H1 (cell line): ENCODE data around the gene MIGA1. TPM values are rescaled to one million over a fixed set of nuclear protein-coding genes. Genes with fewer than 3 reads are reported as not detected.

Experiments used
- CTCF ChIA-PET: fragments of 300-600 bp; sonication (Branson Sonifier 250); formaldehyde crosslinking; loops from one replicate; lab custom pipeline; 2021; ENCODE audit not compliant: partially characterized antibody; lab: Charles Lee
- POLR2A ChIA-PET: fragments of 300-600 bp; sonication (Branson Sonifier 250); formaldehyde crosslinking; loops from one replicate; lab custom pipeline; 2021; ENCODE audit warnings: inconsistent platforms; ENCODE audit not compliant: partially characterized antibody; lab: Charles Lee
- DNase-seq, 2 experiments: peaks; one replicate each; pipeline versions ENCODE4 v3.0.0 to v3.0.0-alpha.2; 2010 to 2022; ENCODE audit warnings: low spot score in 2 of 2, low read depth in 1 of 2, mixed read lengths in 1 of 2
- FAIRE-seq: peaks from 2 replicates; lab custom pipeline; 2011; peaks lifted over from hg19 to GRCh38; lab: Jason Lieb, UNC
- H2AFZ ChIP-seq: 2 replicates; pipeline ENCODE4 v1.8.1; 2012; ENCODE audit warnings: low read length, inconsistent platforms
- H2AK5ac ChIP-seq: 2 replicates; pipeline ENCODE4 v1.6.1; 2013; ENCODE audit warnings: low read depth, low read length
- H2BK120ac ChIP-seq: replicated peaks from 2 replicates; pipeline ENCODE3; 2013; ENCODE audit warnings: low read depth, low read length, inconsistent platforms
- H2BK12ac ChIP-seq: 2 replicates; pipeline ENCODE4 v1.6.1; 2013; ENCODE audit warnings: low read depth, low read length
- H2BK15ac ChIP-seq: 2 replicates; pipeline ENCODE4 v1.6.1; 2013; ENCODE audit warnings: low read length
- H2BK20ac ChIP-seq: 2 replicates; pipeline ENCODE4 v1.6.1; 2013; ENCODE audit warnings: low read length
- H2BK5ac ChIP-seq: 2 replicates; pipeline ENCODE4 v1.6.1; 2013; ENCODE audit warnings: low read depth, low read length
- H3K14ac ChIP-seq: 2 replicates; pipeline ENCODE4 v1.6.1; 2013; ENCODE audit warnings: inconsistent platforms; ENCODE audit not compliant: insufficient read length
- H3K18ac ChIP-seq: 2 replicates; pipeline ENCODE4 v1.6.1; 2013; ENCODE audit warnings: low read length; ENCODE audit errors: extremely low read depth
- H3K23ac ChIP-seq: 2 replicates; pipeline ENCODE4 v1.6.1; 2013; ENCODE audit warnings: inconsistent platforms; ENCODE audit not compliant: insufficient read length
- H3K23me2 ChIP-seq: 2 replicates; pipeline ENCODE4 v1.6.1; 2013; ENCODE audit warnings: low read depth, low read length
- H3K27ac ChIP-seq: 2 replicates; pipeline ENCODE4 v1.6.1; 2011; ENCODE audit warnings: low read depth, low read length, inconsistent platforms
- H3K27me3 ChIP-seq, 4 experiments: replicated peaks in 1 of 4; 1 replicate in 1 of 4; 2 replicates in 3 of 4; pipeline versions ENCODE4 v1.6.1 to v1.8.1; 2011 to 2013; ENCODE audit warnings: low read length in 3 of 4, mild to moderate bottlenecking in 3 of 4, inconsistent platforms in 2 of 4, mixed read lengths in 2 of 4, moderate library complexity in 1 of 4; ENCODE audit not compliant: control insufficient read depth in 3 of 4, insufficient read depth in 3 of 4; ENCODE audit errors: extremely low read depth in 1 of 4
- H3K36me3 ChIP-seq, 4 experiments: 2 replicates each; pipeline versions ENCODE4 v1.6.1 to v1.8.1; 2011 to 2013; ENCODE audit warnings: mild to moderate bottlenecking in 4 of 4, low read length in 3 of 4, moderate library complexity in 2 of 4, control low read depth in 1 of 4, inconsistent platforms in 1 of 4; ENCODE audit not compliant: insufficient read depth in 4 of 4, control insufficient read depth in 2 of 4
- H3K4ac ChIP-seq: replicated peaks from 2 replicates; pipeline ENCODE3; 2013; ENCODE audit warnings: low read length, low read depth, mixed read lengths, inconsistent platforms; ENCODE audit not compliant: insufficient read length
- H3K4me1 ChIP-seq, 4 experiments: replicated peaks in 1 of 4; 1 replicate in 1 of 4; 2 replicates in 3 of 4; pipeline versions ENCODE4 v1.6.1 to v1.8.1; 2011 to 2013; ENCODE audit warnings: low read length in 3 of 4, inconsistent platforms in 2 of 4, mixed read lengths in 1 of 4; ENCODE audit not compliant: insufficient read depth in 4 of 4, control insufficient read depth in 3 of 4
- H3K4me2 ChIP-seq, 2 experiments: 2 replicates each; pipeline versions ENCODE4 v1.6.1 to v1.8.1; 2011 to 2013; ENCODE audit warnings: low read depth in 2 of 2, low read length in 2 of 2, control low read depth in 1 of 2, inconsistent platforms in 1 of 2, mild to moderate bottlenecking in 1 of 2; ENCODE audit not compliant: insufficient read depth in 1 of 2
- H3K4me3 ChIP-seq, 4 experiments: fragments of 200-600, 300-600 bp in 1 of 4; sonication (generic), shearing (Covaris generic), sonication (Bioruptor Twin) in 1 of 4; 2 replicates each; pipeline versions ENCODE4 v1.5.1 to v1.8.1; 2011 to 2016; ENCODE audit warnings: low read length in 4 of 4, low read depth in 3 of 4, control low read depth in 2 of 4, inconsistent platforms in 2 of 4, mild to moderate bottlenecking in 2 of 4, mixed read lengths in 1 of 4, moderate library complexity in 1 of 4; ENCODE audit not compliant: insufficient read depth in 2 of 4; ENCODE audit errors: extremely low read depth in 1 of 4
- H3K56ac ChIP-seq: replicated peaks from 2 replicates; pipeline ENCODE3; 2013; ENCODE audit warnings: low read depth, mild to moderate bottlenecking, mixed read lengths, low read length, inconsistent platforms; ENCODE audit not compliant: insufficient read length
- H3K79me1 ChIP-seq: 2 replicates; pipeline ENCODE4 v1.6.1; 2013; ENCODE audit warnings: low read depth, low read length, control low read depth
- H3K79me2 ChIP-seq, 2 experiments: 2 replicates each; pipeline versions ENCODE4 v1.6.1 to v1.8.1; 2012 to 2013; ENCODE audit warnings: low read length in 2 of 2, mild to moderate bottlenecking in 2 of 2, inconsistent platforms in 1 of 2; ENCODE audit not compliant: insufficient read depth in 2 of 2, control insufficient read depth in 1 of 2
- H3K9ac ChIP-seq, 4 experiments: replicated peaks in 1 of 4; 1 replicate in 1 of 4; 2 replicates in 3 of 4; pipeline versions ENCODE4 v1.6.1 to v1.8.1; 2011 to 2013; ENCODE audit warnings: low read depth in 3 of 4, low read length in 3 of 4, control low read depth in 2 of 4, mild to moderate bottlenecking in 2 of 4, moderate library complexity in 2 of 4, inconsistent platforms in 1 of 4; ENCODE audit errors: extremely low read depth in 1 of 4
- H3K9me3 ChIP-seq, 2 experiments: 2 replicates each; pipeline versions ENCODE4 v1.6.1 to v1.8.1; 2012 to 2013; ENCODE audit warnings: mild to moderate bottlenecking in 2 of 2, moderate library complexity in 2 of 2, control low read depth in 1 of 2, inconsistent platforms in 1 of 2, low read depth in 1 of 2, low read length in 1 of 2, mixed read lengths in 1 of 2; ENCODE audit not compliant: insufficient read depth in 2 of 2
- H4K20me1 ChIP-seq, 2 experiments: replicated peaks in 1 of 2; 2 replicates each; pipeline versions ENCODE3 to v1.8.1; 2011 to 2013; ENCODE audit warnings: inconsistent platforms in 2 of 2, low read length in 2 of 2, mild to moderate bottlenecking in 1 of 2; ENCODE audit not compliant: insufficient read depth in 2 of 2, control insufficient read depth in 1 of 2
- H4K5ac ChIP-seq: 2 replicates; pipeline ENCODE4 v1.6.1; 2013; ENCODE audit warnings: low read length, low read depth, mixed read lengths, inconsistent platforms; ENCODE audit not compliant: insufficient read length
- H4K8ac ChIP-seq: 2 replicates; pipeline ENCODE4 v1.8.0; 2013; ENCODE audit warnings: mild to moderate bottlenecking, moderate library complexity, low read length, inconsistent platforms; ENCODE audit not compliant: insufficient read depth; ENCODE audit errors: extremely low read depth
- H4K91ac ChIP-seq: replicated peaks from 2 replicates; pipeline ENCODE3; 2013; ENCODE audit warnings: low read length, mixed read lengths, inconsistent platforms; ENCODE audit not compliant: insufficient read length
- EP300 ChIP-seq, 2 experiments: IDR thresholded peaks; 1 replicate in 1 of 2; 2 replicates in 1 of 2; pipeline ENCODE4 v1.6.1; 2011 to 2012; ENCODE audit warnings: low read depth in 2 of 2, low read length in 2 of 2, mild to moderate bottlenecking in 2 of 2, borderline replicate concordance in 1 of 2, inconsistent platforms in 1 of 2, moderate library complexity in 1 of 2
- JUND ChIP-seq: IDR thresholded peaks from 2 replicates; pipeline ENCODE4 v1.6.1; 2011; ENCODE audit warnings: mild to moderate bottlenecking, improper control_type of control experiment, low read length
- KDM4A ChIP-seq: IDR thresholded peaks from one replicate; pipeline ENCODE4 v1.7.1; 2012; ENCODE audit warnings: low read depth, mild to moderate bottlenecking, moderate library complexity, low read length, inconsistent platforms; ENCODE audit not compliant: severe bottlenecking
- KDM5A ChIP-seq: fragments of 200-600 bp; IDR thresholded peaks from 2 replicates; pipeline ENCODE4 v1.7.1; 2012; ENCODE audit warnings: mild to moderate bottlenecking, low read length, inconsistent platforms, mixed read lengths
- MAX ChIP-seq: IDR thresholded peaks from 2 replicates; pipeline ENCODE4 v1.6.1; 2012; ENCODE audit warnings: inconsistent platforms
- RAD21 ChIP-seq, 2 experiments: IDR thresholded peaks in 1 of 2; conservative IDR thresholded peaks in 1 of 2; 2 replicates each; pipeline ENCODE4 v1.6.1; 2011; ENCODE audit warnings: low read depth in 2 of 2, low read length in 2 of 2, improper control_type of control experiment in 1 of 2, inconsistent platforms in 1 of 2, mild to moderate bottlenecking in 1 of 2, moderate library complexity in 1 of 2
- RFX5 ChIP-seq: IDR thresholded peaks from 2 replicates; pipeline ENCODE4 v1.6.1; 2011; ENCODE audit warnings: low read depth, low read length, improper control_type of control experiment, borderline replicate concordance
- SIN3A ChIP-seq, 2 experiments: IDR thresholded peaks in 1 of 2; conservative IDR thresholded peaks in 1 of 2; 2 replicates each; pipeline ENCODE4 v1.6.1; 2011 to 2012; ENCODE audit warnings: low read length in 2 of 2, improper control_type of control experiment in 1 of 2, low read depth in 1 of 2, mild to moderate bottlenecking in 1 of 2
- WGBS, 2 experiments: shearing (Covaris generic) in 1 of 2; methylation state at CpG; one replicate each; pipeline versions ENCODE4 v1.1.6 to v1.1.7; 2013 to 2015; ENCODE audit warnings: low lambda C conversion rate in 2 of 2, mixed read lengths in 2 of 2, inconsistent platforms in 1 of 2, low coverage in 1 of 2, missing lambda C conversion rate in 1 of 2; ENCODE audit not compliant: insufficient replicate concordance in 2 of 2, insufficient coverage in 1 of 2, insufficient read length in 1 of 2; ENCODE audit errors: extremely low coverage in 1 of 2, missing lambda C conversion rate in 1 of 2; 5-methylcytosine and 5-hydroxymethylcytosine counted together
- polyA plus RNA-seq, 7 experiments: library from polyadenylated mRNA; depleted of rRNA in 3 of 7; stranded (reverse) in 5 of 7; unstranded in 2 of 7; fragments of >200 nt in 5 of 7; fragments of 200-250 nt in 2 of 7; gene quantifications; 1 replicate in 5 of 7; 2 replicates in 1 of 7; 4 replicates in 1 of 7; pipeline versions ENCODE4 v1.2.1 to v1.2.3, GENCODE V29; 2011 to 2013; ENCODE audit warnings: missing spikeins in 2 of 7, mixed read lengths in 2 of 7
- total RNA-seq: library from RNA; stranded (reverse); fragmentation: NEBNext Ultra II Directional; extraction: Animal tissue kit (Norgen Biotek cat#: 25700); gene quantifications from 2 replicates; pipeline ENCODE4 v1.2.1, GENCODE V29; 2021
- TF ChIP-seq, protein P1 (sequence below), 3 experiments: IDR thresholded peaks; 1 replicate in 2 of 3; 2 replicates in 1 of 3; pipeline versions ENCODE4 v1.5.1 to v1.6.1; 2011; ENCODE audit warnings: low read length in 3 of 3, mild to moderate bottlenecking in 3 of 3, inconsistent platforms in 2 of 3, low read depth in 1 of 3, moderate library complexity in 1 of 3; ENCODE audit not compliant: insufficient read depth in 1 of 3; ENCODE audit errors: control extremely low read depth in 1 of 3

The MIGA1 gene
- total and polyA plus RNA-seq, 2 of the 8 experiments (the other 6 are each of a cell fraction or from before 2014, with no cell fraction given): 0.95 to 7.0 TPM

GRCh38 chr1:77825131-77825709, 45.8 kb downstream of the MIGA1 start:
- H3K79me2 ChIP-seq: no peaks in the 10 kb centered on the region
- H2BK5ac ChIP-seq: no peak overlapping the region
- FAIRE-seq (no peak), DNase-seq (no peak)
- no peaks in the 10 kb centered on the region for H3K4me1 ChIP-seq
- H3K23me2 ChIP-seq: no peaks in the 10 kb centered on the region
- no peak overlapping the region for H2BK15ac ChIP-seq
- H3K9ac ChIP-seq: no peak overlapping the region
- no peak overlapping the region for H2AK5ac ChIP-seq
- no peak overlapping the region for H4K5ac ChIP-seq
- H3K9me3 ChIP-seq: no peaks in the 10 kb centered on the region
- POLR2A ChIA-PET: interaction anchor here (0.6 kb wide), 1 partner anchor 13 kb away, joined by 3 read pairs; no protein-coding TSS in a partner anchor
- no peak overlapping the region for H3K14ac ChIP-seq
- H3K4me3 ChIP-seq: no peak overlapping the region
- WGBS, 2 experiments: 65% methylated on average over 10 of the region's 10 CpGs; no CpG with 5 or more reads in 1 of the 2 experiments
- H3K27ac ChIP-seq: no peak overlapping the region
- H3K4ac ChIP-seq: no peak overlapping the region
- no peak overlapping the region for H3K56ac ChIP-seq
- no peak overlapping the region for H3K23ac ChIP-seq
- H2AFZ ChIP-seq: no peak overlapping the region
- no peak overlapping the region for H2BK120ac ChIP-seq
- H4K20me1 ChIP-seq: no peaks in the 10 kb centered on the region
- CTCF ChIA-PET: interaction anchor here (0.6 to 3.1 kb wide), 19 partner anchors 12 to 348 kb away, joined by 3 to 22 read pairs (median 4); partner anchors contain the start of gene NEXN
- no peak overlapping the region for H4K8ac ChIP-seq
- H3K4me2 ChIP-seq: no peak overlapping the region
- no peak overlapping the region for H4K91ac ChIP-seq
- peaks cover 0 to 1% (median 0%) of the 10 kb centered on the region in 4 experiments; a peak in 1 of 7 replicates for H3K27me3 ChIP-seq
- no peak overlapping the region for H2BK20ac ChIP-seq
- no peaks in the 10 kb centered on the region for H3K36me3 ChIP-seq
- H3K18ac ChIP-seq: no peak overlapping the region
- no peaks in the 10 kb centered on the region for H3K79me1 ChIP-seq
- H2BK12ac ChIP-seq: no peak overlapping the region
- TF ChIP-seq RAD21 (IDR thresholded peaks at IDR 0.05 in 1 of 2, conservative IDR thresholded peaks at IDR 0.05 in 1 of 2; ENCODE audit: low read depth in 2 of 2, low read length in 2 of 2): peak; percentile 45 to 55
- TF ChIP-seq KDM5A: no peak
- TF ChIP-seq KDM4A: no peak
- TF ChIP-seq RFX5: no peak
- no peak for TF ChIP-seq EP300 (IDR thresholded peaks at IDR 0.05; ENCODE audit: borderline replicate concordance in 1 of 2, low read depth in 2 of 2, low read length in 2 of 2)
- no peak for TF ChIP-seq JUND
- no peak for TF ChIP-seq MAX
- TF ChIP-seq, protein P1, sequence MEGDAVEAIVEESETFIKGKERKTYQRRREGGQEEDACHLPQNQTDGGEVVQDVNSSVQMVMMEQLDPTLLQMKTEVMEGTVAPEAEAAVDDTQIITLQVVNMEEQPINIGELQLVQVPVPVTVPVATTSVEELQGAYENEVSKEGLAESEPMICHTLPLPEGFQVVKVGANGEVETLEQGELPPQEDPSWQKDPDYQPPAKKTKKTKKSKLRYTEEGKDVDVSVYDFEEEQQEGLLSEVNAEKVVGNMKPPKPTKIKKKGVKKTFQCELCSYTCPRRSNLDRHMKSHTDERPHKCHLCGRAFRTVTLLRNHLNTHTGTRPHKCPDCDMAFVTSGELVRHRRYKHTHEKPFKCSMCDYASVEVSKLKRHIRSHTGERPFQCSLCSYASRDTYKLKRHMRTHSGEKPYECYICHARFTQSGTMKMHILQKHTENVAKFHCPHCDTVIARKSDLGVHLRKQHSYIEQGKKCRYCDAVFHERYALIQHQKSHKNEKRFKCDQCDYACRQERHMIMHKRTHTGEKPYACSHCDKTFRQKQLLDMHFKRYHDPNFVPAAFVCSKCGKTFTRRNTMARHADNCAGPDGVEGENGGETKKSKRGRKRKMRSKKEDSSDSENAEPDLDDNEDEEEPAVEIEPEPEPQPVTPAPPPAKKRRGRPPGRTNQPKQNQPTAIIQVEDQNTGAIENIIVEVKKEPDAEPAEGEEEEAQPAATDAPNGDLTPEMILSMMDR (IDR thresholded peaks at IDR 0.05; ENCODE audit: control extremely low read depth in 1 of 3, insufficient read depth in 1 of 3, low read depth in 1 of 3, low read length in 3 of 3): peak in 2 of 3 experiments; percentile 26 to 46; a peak in 2 of 4 replicates
- no peak for TF ChIP-seq SIN3A (conservative IDR thresholded peaks at IDR 0.05 in 1 of 2, IDR thresholded peaks at IDR 0.05 in 1 of 2; ENCODE audit: low read depth in 1 of 2, low read length in 2 of 2)
